ENCODE measurements around the gene MYF5.

MYF5 gene

GRCh38 chr12:80710727-80711449 lies 5.8 kb upstream of the MYF5 start:
- ChIA-PET POLR2A (no interaction called here), CTCF (no interaction called here)
- no peak for DNase-seq (ENCODE audit: extremely low spot score)
- TF ChIP-seq HDGF (IDR thresholded peaks at IDR 0.05; ENCODE audit: borderline replicate concordance) = no peak
- no peak for TF ChIP-seq FOXM1 (IDR thresholded peaks at IDR 0.05; ENCODE audit: borderline replicate concordance)
- no peak for TF ChIP-seq NFRKB (IDR thresholded peaks at IDR 0.05)
- no peak for TF ChIP-seq BHLHE40 (IDR thresholded peaks at IDR 0.05; ENCODE audit: borderline replicate concordance)
- TF ChIP-seq ELF4 (IDR thresholded peaks at IDR 0.05) = no peak
- no peak for TF ChIP-seq TARDBP (IDR thresholded peaks at IDR 0.05)
- no peak for TF ChIP-seq FOXK2 (IDR thresholded peaks at IDR 0.05)

DNA sequence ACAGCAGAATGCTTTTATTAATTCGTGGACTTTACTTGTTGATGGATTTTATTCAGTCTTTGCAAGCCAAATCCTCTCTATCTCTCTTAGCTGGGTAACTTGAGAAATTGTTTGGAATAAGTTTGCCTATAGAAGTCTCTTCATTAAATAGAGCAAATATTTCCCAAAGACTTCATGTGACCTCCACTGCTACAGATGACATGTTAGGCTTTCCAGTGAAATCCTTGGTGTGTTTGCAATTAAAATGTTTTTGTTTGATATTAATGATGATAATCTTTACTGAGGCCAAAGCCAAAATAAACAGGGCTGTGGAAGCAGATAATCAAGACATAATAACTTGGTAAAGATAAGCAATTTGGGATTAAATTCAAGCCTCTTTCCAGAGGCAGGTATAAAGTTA lies 4.8 kb upstream of the MYF5 start:
- ChIA-PET CTCF (no interaction called here), POLR2A (no interaction called here)
- TF ChIP-seq LEF1 (IDR thresholded peaks at IDR 0.05; ENCODE audit: borderline replicate concordance) = no peak
- TF ChIP-seq ELF4 (IDR thresholded peaks at IDR 0.05) = no peak
- TF ChIP-seq PKNOX1 (IDR thresholded peaks at IDR 0.05) = no peak
- TF ChIP-seq TARDBP (IDR thresholded peaks at IDR 0.05) = no peak
- no peak for TF ChIP-seq NFRKB (IDR thresholded peaks at IDR 0.05)
- TF ChIP-seq ZNF384 (IDR thresholded peaks at IDR 0.05) = no peak
- DNase-seq (ENCODE audit: extremely low spot score) = no peak

DNA sequence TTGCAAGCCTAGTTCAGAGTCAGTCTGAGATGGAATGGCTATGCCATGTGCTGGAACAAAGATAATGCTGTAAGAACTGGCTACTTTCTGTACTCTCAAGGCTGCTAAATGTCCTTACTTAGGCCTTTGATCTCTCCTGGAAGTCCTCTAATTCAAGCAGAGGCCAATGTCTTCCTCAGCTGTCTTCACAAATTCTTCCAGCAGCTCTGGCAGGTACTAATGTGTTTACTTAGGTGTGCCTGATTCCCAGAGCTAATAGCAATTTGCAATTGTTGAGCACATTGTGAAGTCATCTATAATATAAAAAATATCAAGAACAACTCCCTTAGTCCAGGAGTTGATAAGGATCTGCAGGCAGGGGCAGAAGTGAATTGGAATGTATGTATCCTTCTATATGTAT lies 3.8 kb upstream of the MYF5 start:
- DNase-seq (ENCODE audit: extremely low spot score) = no peak
- POLR2A ChIA-PET = no interaction called here
- CTCF ChIA-PET = no interaction called here
- TF ChIP-seq ZNF384 (IDR thresholded peaks at IDR 0.05) = no peak
- no peak for TF ChIP-seq SP1 (IDR thresholded peaks at IDR 0.05)
- no peak for TF ChIP-seq HDGF (IDR thresholded peaks at IDR 0.05; ENCODE audit: borderline replicate concordance)
- no peak for TF ChIP-seq ARNT (IDR thresholded peaks at IDR 0.05)
- no peak for TF ChIP-seq TARDBP (IDR thresholded peaks at IDR 0.05)
- no peak for TF ChIP-seq PKNOX1 (IDR thresholded peaks at IDR 0.05)
- TF ChIP-seq FOXK2 (IDR thresholded peaks at IDR 0.05) = no peak

GRCh38 chr12:80713419-80713818 lies 3.3 kb upstream of the MYF5 start:
- TF ChIP-seq ZNF384 (IDR thresholded peaks at IDR 0.05) = no peak
- no peak for TF ChIP-seq SP1 (IDR thresholded peaks at IDR 0.05)
- TF ChIP-seq HDGF (IDR thresholded peaks at IDR 0.05; ENCODE audit: borderline replicate concordance) = no peak
- no peak for TF ChIP-seq SUZ12 (IDR thresholded peaks at IDR 0.05)
- TF ChIP-seq LEF1 (IDR thresholded peaks at IDR 0.05; ENCODE audit: borderline replicate concordance) = no peak
- TF ChIP-seq FOXA1 (IDR thresholded peaks at IDR 0.05) = no peak
- TF ChIP-seq CTBP1 (IDR thresholded peaks at IDR 0.05; ENCODE audit: borderline replicate concordance) = no peak
- POLR2A ChIA-PET = no interaction called here

DNA sequence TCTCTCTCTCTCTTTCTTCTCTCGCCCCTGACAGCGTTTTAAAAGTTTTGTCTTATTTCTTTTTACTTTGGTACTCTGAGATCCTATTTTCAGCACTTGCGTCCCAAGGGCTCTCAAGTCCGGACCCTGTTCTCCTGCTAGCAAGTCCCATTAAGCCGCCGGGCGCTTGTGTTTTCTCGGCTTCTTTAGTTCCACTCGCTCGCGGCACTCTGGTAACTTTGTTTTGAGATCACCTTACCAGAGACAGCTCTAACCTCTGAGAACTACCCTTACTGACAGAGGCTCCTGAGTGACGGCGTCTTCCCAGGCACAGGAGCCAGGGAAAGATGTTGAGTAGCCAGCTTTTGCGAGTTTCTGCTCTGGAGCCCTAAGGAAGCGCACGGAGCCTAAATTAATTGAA lies 2.7 kb upstream of the MYF5 start:
- DNase-seq (ENCODE audit: extremely low spot score) = no peak
- ChIA-PET CTCF (interaction anchor here (1.1 kb wide), 1 partner anchor 12 kb away, joined by 3 read pairs; no protein-coding TSS in a partner anchor), POLR2A (no interaction called here)
- no peak for TF ChIP-seq SP1 (IDR thresholded peaks at IDR 0.05)

More at GRCh38 chr12:80713419-80713818, 3.3 kb upstream of the MYF5 start:
- CTCF ChIA-PET = no interaction called here
- DNase-seq (ENCODE audit: extremely low spot score) = no peak

- TF ChIP-seq SP1 (IDR thresholded peaks at IDR 0.05) = no peak
- no peak for TF ChIP-seq CTBP1 (IDR thresholded peaks at IDR 0.05; ENCODE audit: borderline replicate concordance)
- no peak for TF ChIP-seq ZNF384 (IDR thresholded peaks at IDR 0.05)
- no peak for TF ChIP-seq FOXA1 (IDR thresholded peaks at IDR 0.05)
- no peak for TF ChIP-seq TARDBP (IDR thresholded peaks at IDR 0.05)
- no peak for TF ChIP-seq BHLHE40 (IDR thresholded peaks at IDR 0.05; ENCODE audit: borderline replicate concordance)
- TF ChIP-seq L3MBTL2 (conservative IDR thresholded peaks at IDR 0.05) = no peak
- ChIA-PET CTCF (interaction anchor here (1.1 kb wide), 1 partner anchor 13 kb away, joined by 3 read pairs; no protein-coding TSS in a partner anchor), POLR2A (no interaction called here)
- no peak for DNase-seq (ENCODE audit: extremely low spot score)
Measured at GRCh38 chr12:80714846-80715245, 1.9 kb upstream of the MYF5 start.

- POLR2A ChIA-PET = no interaction called here
- DNase-seq (ENCODE audit: extremely low spot score) = no peak
- TF ChIP-seq SP1 (IDR thresholded peaks at IDR 0.05) (no peak), HDGF (IDR thresholded peaks at IDR 0.05; ENCODE audit: borderline replicate concordance) (no peak), TARDBP (IDR thresholded peaks at IDR 0.05) (no peak), FOXA1 (IDR thresholded peaks at IDR 0.05) (no peak)
- CTCF ChIA-PET = no interaction called here
Measured at GRCh38 chr12:80715713-80716249, 931 bp upstream of the MYF5 start.

- POLR2A ChIA-PET = no interaction called here
- TF ChIP-seq FOXA1 (IDR thresholded peaks at IDR 0.05) (no peak), L3MBTL2 (conservative IDR thresholded peaks at IDR 0.05) (no peak), SUZ12 (IDR thresholded peaks at IDR 0.05) (no peak), LEF1 (IDR thresholded peaks at IDR 0.05; ENCODE audit: borderline replicate concordance) (no peak), NFRKB (IDR thresholded peaks at IDR 0.05) (no peak), HDGF (IDR thresholded peaks at IDR 0.05; ENCODE audit: borderline replicate concordance) (no peak), CTBP1 (IDR thresholded peaks at IDR 0.05; ENCODE audit: borderline replicate concordance) (no peak), FOXM1 (IDR thresholded peaks at IDR 0.05; ENCODE audit: borderline replicate concordance) (no peak), ELF4 (IDR thresholded peaks at IDR 0.05) (no peak), TARDBP (IDR thresholded peaks at IDR 0.05) (no peak), BHLHE40 (IDR thresholded peaks at IDR 0.05; ENCODE audit: borderline replicate concordance) (no peak), FOXK2 (IDR thresholded peaks at IDR 0.05) (no peak), PKNOX1 (IDR thresholded peaks at IDR 0.05) (no peak), ZNF384 (IDR thresholded peaks at IDR 0.05) (no peak), SP1 (IDR thresholded peaks at IDR 0.05) (no peak), ARNT (IDR thresholded peaks at IDR 0.05) (no peak)
- CTCF ChIA-PET = no interaction called here
- no peak for DNase-seq (ENCODE audit: extremely low spot score)
Measured at GRCh38 chr12:80717856-80718255, 1.1 kb downstream of the MYF5 start.
